Endometrial microvascular endothelial cells (primary cell): Measurements from ENCODE around the gene ZBTB7C. TPM values are rescaled to one million over a fixed set of nuclear protein-coding genes. Genes with fewer than 3 reads are reported as not detected.

ENCODE experiments used
- total RNA-seq: library from RNA; depleted of rRNA; stranded (reverse); fragments of >200 nt; gene quantifications from one replicate; pipeline ENCODE4 v1.2.3, GENCODE V29; 2015; ENCODE audit errors: inconsistent ontology term

ZBTB7C gene
- total RNA-seq, 1 donor from 2014 or later: not detected

Other genes with a start within 250 kb of the ZBTB7C start
- 13.2 TPM for gene CTIF, start 129.6 kb upstream of the ZBTB7C start, total RNA-seq